Measurements from ENCODE around the gene SDK1.

DNA sequence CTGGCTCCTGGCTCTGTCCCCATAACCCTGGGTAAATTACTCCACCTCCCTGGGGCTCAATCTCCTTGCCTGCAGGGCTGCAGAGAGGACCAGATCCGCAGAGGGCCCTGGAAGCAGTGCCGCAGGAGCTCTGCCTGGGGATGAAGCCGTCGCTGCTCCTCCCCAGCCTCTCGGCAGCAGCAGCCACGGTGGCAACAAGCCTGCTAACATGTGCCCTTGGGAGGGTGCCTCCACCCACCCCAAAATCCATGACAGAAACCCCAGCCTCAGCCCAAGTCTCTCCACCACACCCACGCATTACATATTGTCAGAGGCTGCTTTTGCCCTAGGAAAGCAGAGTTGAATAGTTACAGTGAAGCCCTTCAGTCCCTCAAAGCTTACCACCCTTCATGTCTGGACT lies 894.6 kb downstream of the SDK1 start:
- no peak for TF ChIP-seq CTCF (IDR thresholded peaks at IDR 0.05; ENCODE audit: extremely low read depth in 1 of 2, insufficient read depth in 1 of 2, low read depth in 1 of 2, low read length in 2 of 2)
- TF ChIP-seq EZH2 (IDR thresholded peaks at IDR 0.05; ENCODE audit: borderline replicate concordance, low read depth, low read length, severe bottlenecking) = no peak
- no peak for TF ChIP-seq POLR2A (IDR thresholded peaks at IDR 0.05; ENCODE audit: low read depth, low read length)
- TF ChIP-seq POLR2AphosphoS5 (IDR thresholded peaks at IDR 0.05; ENCODE audit: insufficient read depth, low read depth, low read length) = no peak
- TF ChIP-seq MAX (IDR thresholded peaks at IDR 0.05; ENCODE audit: insufficient read depth, insufficient read length) = no peak
- TF ChIP-seq JUN (IDR thresholded peaks at IDR 0.05; ENCODE audit: borderline replicate concordance, insufficient read depth, insufficient read length, low read depth) = no peak
- no peak for TF ChIP-seq GATA2 (IDR thresholded peaks at IDR 0.05; ENCODE audit: insufficient read depth, insufficient read length, low read depth, low read length)

Measured in endothelial cell of umbilical vein (primary cell).